Measurements from ENCODE around the gene TGIF2.

TGIF2 gene

DNA sequence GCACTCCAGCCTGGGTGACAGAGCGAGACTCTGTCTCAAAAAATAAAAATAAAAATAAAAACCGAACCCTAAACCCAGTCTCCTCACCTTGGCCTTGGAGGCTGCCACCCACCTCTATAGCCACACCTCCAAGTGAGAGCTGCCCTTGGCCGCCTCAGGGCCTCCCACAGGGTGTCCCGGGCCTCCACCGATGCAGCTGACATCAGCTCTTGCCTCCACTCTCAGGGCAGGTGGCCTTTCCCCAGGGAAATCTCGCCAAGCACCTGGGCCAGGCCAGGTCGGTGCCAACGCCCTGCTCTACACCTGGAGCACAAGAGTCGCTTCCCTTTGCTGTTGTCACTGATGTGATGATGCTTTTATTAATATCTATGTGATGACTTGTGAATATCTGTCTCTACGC is 41.0 kb upstream of the TGIF2 start:
- Histone ChIP-seq H3K36me3 (ENCODE audit: insufficient read depth, low read length) (no peaks in the 10 kb centered on the region; the same call in 1 of the 2 replicates), H3K27ac (ENCODE audit: low read depth, low read length, poor library complexity, severe bottlenecking) (no peak overlapping the region), H3K9me3 (ENCODE audit: low read length) (no peaks in the 10 kb centered on the region), H3K4me3 (ENCODE audit: low read depth, low read length, poor library complexity, severe bottlenecking) (no peak overlapping the region), H3K9me2 (ENCODE audit: low read depth, low read length) (no peaks in the 10 kb centered on the region), H3K9ac (ENCODE audit: low read length) (no peak overlapping the region), H3K4me1 (ENCODE audit: insufficient read depth, low read length, severe bottlenecking) (no peaks in the 10 kb centered on the region), H3F3A (ENCODE audit: insufficient read depth, low read length) (no peaks in the 10 kb centered on the region), H2AFZ (ENCODE audit: low read length) (no peak overlapping the region), H3K4me2 (ENCODE audit: low read length) (no peak overlapping the region), H4K20me1 (ENCODE audit: insufficient read depth, low read length) (no peaks in the 10 kb centered on the region), H3K79me2 (ENCODE audit: insufficient read depth, low read length) (no peaks in the 10 kb centered on the region), H3K27me3 (ENCODE audit: insufficient read depth, low read length) (no peaks in the 10 kb centered on the region)
- TF ChIP-seq, protein P1, sequence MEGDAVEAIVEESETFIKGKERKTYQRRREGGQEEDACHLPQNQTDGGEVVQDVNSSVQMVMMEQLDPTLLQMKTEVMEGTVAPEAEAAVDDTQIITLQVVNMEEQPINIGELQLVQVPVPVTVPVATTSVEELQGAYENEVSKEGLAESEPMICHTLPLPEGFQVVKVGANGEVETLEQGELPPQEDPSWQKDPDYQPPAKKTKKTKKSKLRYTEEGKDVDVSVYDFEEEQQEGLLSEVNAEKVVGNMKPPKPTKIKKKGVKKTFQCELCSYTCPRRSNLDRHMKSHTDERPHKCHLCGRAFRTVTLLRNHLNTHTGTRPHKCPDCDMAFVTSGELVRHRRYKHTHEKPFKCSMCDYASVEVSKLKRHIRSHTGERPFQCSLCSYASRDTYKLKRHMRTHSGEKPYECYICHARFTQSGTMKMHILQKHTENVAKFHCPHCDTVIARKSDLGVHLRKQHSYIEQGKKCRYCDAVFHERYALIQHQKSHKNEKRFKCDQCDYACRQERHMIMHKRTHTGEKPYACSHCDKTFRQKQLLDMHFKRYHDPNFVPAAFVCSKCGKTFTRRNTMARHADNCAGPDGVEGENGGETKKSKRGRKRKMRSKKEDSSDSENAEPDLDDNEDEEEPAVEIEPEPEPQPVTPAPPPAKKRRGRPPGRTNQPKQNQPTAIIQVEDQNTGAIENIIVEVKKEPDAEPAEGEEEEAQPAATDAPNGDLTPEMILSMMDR (IDR thresholded peaks at IDR 0.05; ENCODE audit: low read length), result no peak
- no peak for TF ChIP-seq EZH2 (IDR thresholded peaks at IDR 0.05; ENCODE audit: borderline replicate concordance, low read length)

DNA sequence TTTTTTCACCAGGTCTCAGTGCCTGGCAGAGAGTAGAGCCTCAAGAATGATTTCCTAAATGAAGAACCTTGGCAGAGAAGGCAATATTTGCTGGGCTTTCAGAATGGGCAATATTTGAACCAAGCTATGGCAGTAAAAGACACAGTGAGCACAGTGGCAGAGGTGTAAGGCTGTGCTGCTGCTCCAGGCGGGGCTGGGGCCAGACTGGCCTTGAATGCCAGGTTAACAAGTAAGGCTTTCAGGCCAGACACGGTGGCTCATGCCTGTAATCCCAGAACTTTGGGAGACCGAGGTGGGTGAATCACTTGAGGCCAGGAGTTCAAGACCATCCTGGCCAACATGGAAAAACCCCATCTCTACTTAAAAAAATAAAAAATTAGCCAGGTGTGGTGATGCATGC is 40.6 kb upstream of the TGIF2 start:
- Histone ChIP-seq H3K9ac (ENCODE audit: low read length) (no peak overlapping the region), H3K79me2 (ENCODE audit: insufficient read depth, low read length) (no peaks in the 10 kb centered on the region), H3F3A (ENCODE audit: insufficient read depth, low read length) (no peaks in the 10 kb centered on the region), H3K27ac (ENCODE audit: low read depth, low read length, poor library complexity, severe bottlenecking) (no peak overlapping the region), H3K4me1 (ENCODE audit: insufficient read depth, low read length, severe bottlenecking) (no peaks in the 10 kb centered on the region), H3K36me3 (ENCODE audit: insufficient read depth, low read length) (no peaks in the 10 kb centered on the region), H2AFZ (ENCODE audit: low read length) (no peak overlapping the region), H3K9me3 (ENCODE audit: low read length) (no peaks in the 10 kb centered on the region), H3K9me2 (ENCODE audit: low read depth, low read length) (no peaks in the 10 kb centered on the region), H4K20me1 (ENCODE audit: insufficient read depth, low read length) (no peaks in the 10 kb centered on the region), H3K27me3 (ENCODE audit: insufficient read depth, low read length) (no peaks in the 10 kb centered on the region), H3K4me3 (ENCODE audit: low read depth, low read length, poor library complexity, severe bottlenecking) (no peak overlapping the region), H3K4me2 (ENCODE audit: low read length) (no peak overlapping the region)
- TF ChIP-seq EZH2 (IDR thresholded peaks at IDR 0.05; ENCODE audit: borderline replicate concordance, low read length), result no peak
- TF ChIP-seq, protein P1 (IDR thresholded peaks at IDR 0.05; ENCODE audit: low read length), result no peak

DNA sequence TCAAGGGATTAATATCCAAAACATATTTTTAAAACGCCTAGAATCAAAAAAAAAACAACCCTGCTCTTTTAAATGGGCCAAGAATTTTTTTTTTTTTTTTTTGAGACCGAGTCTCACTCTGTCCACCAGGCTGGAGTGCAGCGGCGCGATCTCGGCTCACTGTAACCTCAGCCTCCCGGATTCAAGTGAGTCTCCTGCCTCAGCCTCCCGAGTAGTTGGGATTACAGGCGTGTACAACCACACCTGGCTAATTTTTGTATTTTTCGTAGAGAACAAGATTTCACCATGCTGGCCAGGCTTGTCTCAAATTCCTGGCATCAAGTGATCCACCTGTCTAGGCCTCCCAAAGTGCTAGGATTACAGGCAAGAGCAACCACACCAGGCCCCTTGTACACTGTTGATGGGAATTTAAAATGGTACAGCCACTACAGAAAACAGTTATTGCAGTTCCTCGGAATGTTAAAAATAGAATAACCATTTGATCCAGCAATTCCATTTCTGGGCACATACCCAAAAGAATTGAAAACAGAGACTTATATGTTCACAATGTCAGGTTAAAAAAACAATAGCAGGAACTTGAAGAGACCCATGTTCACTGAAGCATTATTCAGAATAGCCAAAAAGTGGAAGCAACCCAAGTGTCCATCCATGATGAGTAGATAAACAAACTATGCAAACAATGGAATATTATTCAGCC is 35.2 kb upstream of the TGIF2 start:
- Histone ChIP-seq H3K9me3 (ENCODE audit: low read length) (no peaks in the 10 kb centered on the region), H3K9ac (ENCODE audit: low read length) (no peak overlapping the region), H4K20me1 (ENCODE audit: insufficient read depth, low read length) (no peaks in the 10 kb centered on the region), H3K27me3 (ENCODE audit: insufficient read depth, low read length) (no peaks in the 10 kb centered on the region), H3K4me1 (ENCODE audit: insufficient read depth, low read length, severe bottlenecking) (peaks cover 8% of the 10 kb centered on the region), H3K4me2 (ENCODE audit: low read length) (no peak overlapping the region), H3K27ac (ENCODE audit: low read depth, low read length, poor library complexity, severe bottlenecking) (no peak overlapping the region), H3F3A (ENCODE audit: insufficient read depth, low read length) (no peaks in the 10 kb centered on the region), H3K36me3 (ENCODE audit: insufficient read depth, low read length) (no peaks in the 10 kb centered on the region), H3K9me2 (ENCODE audit: low read depth, low read length) (no peaks in the 10 kb centered on the region), H3K79me2 (ENCODE audit: insufficient read depth, low read length) (no peaks in the 10 kb centered on the region), H3K4me3 (ENCODE audit: low read depth, low read length, poor library complexity, severe bottlenecking) (no peak overlapping the region), H2AFZ (ENCODE audit: low read length) (no peak overlapping the region)
- no peak for TF ChIP-seq EZH2 (IDR thresholded peaks at IDR 0.05; ENCODE audit: borderline replicate concordance, low read length)
- TF ChIP-seq, protein P1 (IDR thresholded peaks at IDR 0.05; ENCODE audit: low read length), result no peak
